Measurements from ENCODE around the gene PEDS1.

PEDS1 gene

GRCh38 chr20:50197463-50198179 lies 44.1 kb upstream of the PEDS1 start:
- TF ChIP-seq CTCF (IDR thresholded peaks at IDR 0.05; ENCODE audit: low read depth, low read length): no peak
- H3K4me3 ChIP-seq (ENCODE audit: low read depth, low read length): no peak overlapping the region

GRCh38 chr20:50196896-50197295 lies 43.4 kb upstream of the PEDS1 start:
- no peak overlapping the region for H3K4me3 ChIP-seq (ENCODE audit: low read depth, low read length)
- TF ChIP-seq CTCF (IDR thresholded peaks at IDR 0.05; ENCODE audit: low read depth, low read length): no peak

GRCh38 chr20:50196248-50196647 lies 42.7 kb upstream of the PEDS1 start:
- no peak overlapping the region for H3K4me3 ChIP-seq (ENCODE audit: low read depth, low read length)
- no peak for TF ChIP-seq CTCF (IDR thresholded peaks at IDR 0.05; ENCODE audit: low read depth, low read length)

GRCh38 chr20:50195524-50196120 lies 42.1 kb upstream of the PEDS1 start:
- no peak for TF ChIP-seq CTCF (IDR thresholded peaks at IDR 0.05; ENCODE audit: low read depth, low read length)
- H3K4me3 ChIP-seq (ENCODE audit: low read depth, low read length): no peak overlapping the region

- no peak for TF ChIP-seq CTCF (IDR thresholded peaks at IDR 0.05; ENCODE audit: low read depth, low read length)
- no peak overlapping the region; the same call in 1 of the 2 replicates for H3K4me3 ChIP-seq (ENCODE audit: low read depth, low read length)
These were observed 41.5 kb upstream of the PEDS1 start for GRCh38 chr20:50194831-50195523.

- TF ChIP-seq CTCF (IDR thresholded peaks at IDR 0.05; ENCODE audit: low read depth, low read length): no peak
- H3K4me3 ChIP-seq (ENCODE audit: low read depth, low read length): peak overlapping the region; percentile 96
These were observed 40.9 kb upstream of the PEDS1 start for GRCh38 chr20:50194422-50194830.

Measured in WI38 (cell line).